ENCODE measurements around the gene RFXANK.

RFXANK gene

GRCh38 chr19:19227217-19227616, 35.2 kb downstream of the RFXANK start:
- Histone ChIP-seq H3K4me3 (ENCODE audit: low read depth in 1 of 2, low read length in 2 of 2) (no peak overlapping the region), H3K27me3 (ENCODE audit: control insufficient read depth in 1 of 2, insufficient read depth in 2 of 2, low read length in 2 of 2) (peaks cover 13 to 20% of the 10 kb centered on the region in 2 donors), H3K9me3 (ENCODE audit: control insufficient read depth in 1 of 2, low read length in 2 of 2) (no peaks in the 10 kb centered on the region), H3K27ac (ENCODE audit: low read depth, low read length) (no peak overlapping the region), H3K9ac (ENCODE audit: low read depth in 1 of 2, low read length in 2 of 2) (no peak overlapping the region), H3K4me1 (ENCODE audit: control insufficient read depth in 1 of 2, insufficient read depth in 2 of 2, low read length in 2 of 2) (peaks cover 0 to 5% of the 10 kb centered on the region in 2 donors), H3K36me3 (ENCODE audit: control insufficient read depth in 1 of 2, insufficient read depth in 2 of 2, low read length in 2 of 2) (no peaks in the 10 kb centered on the region)

- no peak overlapping the region for H3K9ac ChIP-seq (ENCODE audit: low read depth in 1 of 2, low read length in 2 of 2)
- H3K36me3 ChIP-seq (ENCODE audit: control insufficient read depth in 1 of 2, insufficient read depth in 2 of 2, low read length in 2 of 2) = no peaks in the 10 kb centered on the region
- peaks cover 4 to 12% of the 10 kb centered on the region in 2 donors for H3K9me3 ChIP-seq (ENCODE audit: control insufficient read depth in 1 of 2, low read length in 2 of 2)
- no peak overlapping the region for H3K4me3 ChIP-seq (ENCODE audit: low read depth in 1 of 2, low read length in 2 of 2)
- no peak overlapping the region for H3K27ac ChIP-seq (ENCODE audit: low read depth, low read length)
- H3K27me3 ChIP-seq (ENCODE audit: control insufficient read depth in 1 of 2, insufficient read depth in 2 of 2, low read length in 2 of 2) = peaks cover 3 to 9% of the 10 kb centered on the region in 2 donors
- peaks cover 0 to 5% of the 10 kb centered on the region in 2 donors for H3K4me1 ChIP-seq (ENCODE audit: control insufficient read depth in 1 of 2, insufficient read depth in 2 of 2, low read length in 2 of 2)
These were observed 37.6 kb downstream of the RFXANK start for GRCh38 chr19:19229701-19230100.

GRCh38 chr19:19230999-19231398, 38.9 kb downstream of the RFXANK start:
- peaks cover 6 to 20% of the 10 kb centered on the region in 2 donors for H3K9me3 ChIP-seq (ENCODE audit: control insufficient read depth in 1 of 2, low read length in 2 of 2)
- H3K36me3 ChIP-seq (ENCODE audit: control insufficient read depth in 1 of 2, insufficient read depth in 2 of 2, low read length in 2 of 2) = no peaks in the 10 kb centered on the region
- H3K4me1 ChIP-seq (ENCODE audit: control insufficient read depth in 1 of 2, insufficient read depth in 2 of 2, low read length in 2 of 2) = no peaks in the 10 kb centered on the region
- no peak overlapping the region for H3K4me3 ChIP-seq (ENCODE audit: low read depth in 1 of 2, low read length in 2 of 2)
- peaks cover 3 to 9% of the 10 kb centered on the region in 2 donors for H3K27me3 ChIP-seq (ENCODE audit: control insufficient read depth in 1 of 2, insufficient read depth in 2 of 2, low read length in 2 of 2)
- H3K27ac ChIP-seq (ENCODE audit: low read depth, low read length) = no peak overlapping the region
- H3K9ac ChIP-seq (ENCODE audit: low read depth in 1 of 2, low read length in 2 of 2) = no peak overlapping the region

- no peak overlapping the region for H3K4me3 ChIP-seq (ENCODE audit: low read depth in 1 of 2, low read length in 2 of 2)
These were observed 40.2 kb downstream of the RFXANK start for GRCh38 chr19:19232261-19232721.

GRCh38 chr19:19234220-19234816, 42.3 kb downstream of the RFXANK start:
- Histone ChIP-seq H3K27ac (ENCODE audit: low read depth, low read length) (no peak overlapping the region), H3K9ac (ENCODE audit: low read depth in 1 of 2, low read length in 2 of 2) (no peak overlapping the region), H3K36me3 (ENCODE audit: control insufficient read depth in 1 of 2, insufficient read depth in 2 of 2, low read length in 2 of 2) (no peaks in the 10 kb centered on the region), H3K27me3 (ENCODE audit: control insufficient read depth in 1 of 2, insufficient read depth in 2 of 2, low read length in 2 of 2) (no peaks in the 10 kb centered on the region), H3K4me1 (ENCODE audit: control insufficient read depth in 1 of 2, insufficient read depth in 2 of 2, low read length in 2 of 2) (no peaks in the 10 kb centered on the region), H3K4me3 (ENCODE audit: low read depth in 1 of 2, low read length in 2 of 2) (no peak overlapping the region), H3K9me3 (ENCODE audit: control insufficient read depth in 1 of 2, low read length in 2 of 2) (peaks cover 9 to 23% of the 10 kb centered on the region in 2 donors)

More at GRCh38 chr19:19232261-19232721, 40.2 kb downstream of the RFXANK start:
- no peaks in the 10 kb centered on the region for H3K36me3 ChIP-seq (ENCODE audit: control insufficient read depth in 1 of 2, insufficient read depth in 2 of 2, low read length in 2 of 2)
- no peaks in the 10 kb centered on the region for H3K4me1 ChIP-seq (ENCODE audit: control insufficient read depth in 1 of 2, insufficient read depth in 2 of 2, low read length in 2 of 2)
- H3K27ac ChIP-seq (ENCODE audit: low read depth, low read length) = no peak overlapping the region
- peaks cover 9 to 23% of the 10 kb centered on the region in 2 donors for H3K9me3 ChIP-seq (ENCODE audit: control insufficient read depth in 1 of 2, low read length in 2 of 2)
- H3K9ac ChIP-seq (ENCODE audit: low read depth in 1 of 2, low read length in 2 of 2) = no peak overlapping the region
- H3K27me3 ChIP-seq (ENCODE audit: control insufficient read depth in 1 of 2, insufficient read depth in 2 of 2, low read length in 2 of 2) = peaks cover 3 to 9% of the 10 kb centered on the region in 2 donors

GRCh38 chr19:19236173-19236572, 44.1 kb downstream of the RFXANK start:
- H3K36me3 ChIP-seq (ENCODE audit: control insufficient read depth in 1 of 2, insufficient read depth in 2 of 2, low read length in 2 of 2) = no peaks in the 10 kb centered on the region
- no peak overlapping the region for H3K9ac ChIP-seq (ENCODE audit: low read depth in 1 of 2, low read length in 2 of 2)
- H3K27ac ChIP-seq (ENCODE audit: low read depth, low read length) = no peak overlapping the region
- peaks cover 0 to 7% of the 10 kb centered on the region in 2 donors for H3K27me3 ChIP-seq (ENCODE audit: control insufficient read depth in 1 of 2, insufficient read depth in 2 of 2, low read length in 2 of 2)
- no peak overlapping the region for H3K4me3 ChIP-seq (ENCODE audit: low read depth in 1 of 2, low read length in 2 of 2)
- H3K9me3 ChIP-seq (ENCODE audit: control insufficient read depth in 1 of 2, low read length in 2 of 2) = peaks cover 9 to 23% of the 10 kb centered on the region in 2 donors
- no peaks in the 10 kb centered on the region for H3K4me1 ChIP-seq (ENCODE audit: control insufficient read depth in 1 of 2, insufficient read depth in 2 of 2, low read length in 2 of 2)

- H3K36me3 ChIP-seq (ENCODE audit: control insufficient read depth in 1 of 2, insufficient read depth in 2 of 2, low read length in 2 of 2) = no peaks in the 10 kb centered on the region
- H3K9me3 ChIP-seq (ENCODE audit: control insufficient read depth in 1 of 2, low read length in 2 of 2) = peaks cover 9 to 23% of the 10 kb centered on the region in 2 donors
- no peak overlapping the region for H3K9ac ChIP-seq (ENCODE audit: low read depth in 1 of 2, low read length in 2 of 2)
- H3K27ac ChIP-seq (ENCODE audit: low read depth, low read length) = no peak overlapping the region
- H3K4me1 ChIP-seq (ENCODE audit: control insufficient read depth in 1 of 2, insufficient read depth in 2 of 2, low read length in 2 of 2) = no peaks in the 10 kb centered on the region
- H3K27me3 ChIP-seq (ENCODE audit: control insufficient read depth in 1 of 2, insufficient read depth in 2 of 2, low read length in 2 of 2) = peaks cover 0 to 7% of the 10 kb centered on the region in 2 donors
- H3K4me3 ChIP-seq (ENCODE audit: low read depth in 1 of 2, low read length in 2 of 2) = no peak overlapping the region
These were observed 46.3 kb downstream of the RFXANK start for GRCh38 chr19:19238126-19238894.

GRCh38 chr19:19239675-19240074, 47.6 kb downstream of the RFXANK start:
- no peaks in the 10 kb centered on the region for H3K36me3 ChIP-seq (ENCODE audit: control insufficient read depth in 1 of 2, insufficient read depth in 2 of 2, low read length in 2 of 2)
- H3K4me1 ChIP-seq (ENCODE audit: control insufficient read depth in 1 of 2, insufficient read depth in 2 of 2, low read length in 2 of 2) = no peaks in the 10 kb centered on the region
- H3K27me3 ChIP-seq (ENCODE audit: control insufficient read depth in 1 of 2, insufficient read depth in 2 of 2, low read length in 2 of 2) = peaks cover 0 to 7% of the 10 kb centered on the region in 2 donors
- H3K4me3 ChIP-seq (ENCODE audit: low read depth in 1 of 2, low read length in 2 of 2) = no peak overlapping the region
- no peak overlapping the region for H3K9ac ChIP-seq (ENCODE audit: low read depth in 1 of 2, low read length in 2 of 2)
- H3K27ac ChIP-seq (ENCODE audit: low read depth, low read length) = no peak overlapping the region
- H3K9me3 ChIP-seq (ENCODE audit: control insufficient read depth in 1 of 2, low read length in 2 of 2) = peaks cover 6 to 11% of the 10 kb centered on the region in 2 donors

- peaks cover 3 to 8% of the 10 kb centered on the region in 2 donors for H3K9me3 ChIP-seq (ENCODE audit: control insufficient read depth in 1 of 2, low read length in 2 of 2)
- no peak overlapping the region for H3K9ac ChIP-seq (ENCODE audit: low read depth in 1 of 2, low read length in 2 of 2)
- no peaks in the 10 kb centered on the region for H3K36me3 ChIP-seq (ENCODE audit: control insufficient read depth in 1 of 2, insufficient read depth in 2 of 2, low read length in 2 of 2)
- H3K4me1 ChIP-seq (ENCODE audit: control insufficient read depth in 1 of 2, insufficient read depth in 2 of 2, low read length in 2 of 2) = no peaks in the 10 kb centered on the region
- peaks cover 0 to 7% of the 10 kb centered on the region in 2 donors for H3K27me3 ChIP-seq (ENCODE audit: control insufficient read depth in 1 of 2, insufficient read depth in 2 of 2, low read length in 2 of 2)
- no peak overlapping the region for H3K4me3 ChIP-seq (ENCODE audit: low read depth in 1 of 2, low read length in 2 of 2)
- no peak overlapping the region for H3K27ac ChIP-seq (ENCODE audit: low read depth, low read length)
These were observed 48.4 kb downstream of the RFXANK start for GRCh38 chr19:19240476-19240875.

GRCh38 chr19:19250196-19250801, 58.2 kb downstream of the RFXANK start:
- Histone ChIP-seq H3K36me3 (ENCODE audit: control insufficient read depth in 1 of 2, insufficient read depth in 2 of 2, low read length in 2 of 2) (no peaks in the 10 kb centered on the region), H3K27me3 (ENCODE audit: control insufficient read depth in 1 of 2, insufficient read depth in 2 of 2, low read length in 2 of 2) (peaks cover 8 to 9% of the 10 kb centered on the region in 2 donors), H3K27ac (ENCODE audit: low read depth, low read length) (no peak overlapping the region), H3K4me3 (ENCODE audit: low read depth in 1 of 2, low read length in 2 of 2) (no peak overlapping the region), H3K9me3 (ENCODE audit: control insufficient read depth in 1 of 2, low read length in 2 of 2) (no peaks in the 10 kb centered on the region), H3K9ac (ENCODE audit: low read depth in 1 of 2, low read length in 2 of 2) (no peak overlapping the region), H3K4me1 (ENCODE audit: control insufficient read depth in 1 of 2, insufficient read depth in 2 of 2, low read length in 2 of 2) (no peaks in the 10 kb centered on the region)

Measured in duodenal mucosa (tissue), 2 donors.